HUES48 (cell line): ENCODE data around the gene ANO3.

Experiments
- H3K27ac ChIP-seq: one replicate; pipeline ENCODE4 v1.7.0; 2013; ENCODE audit warnings: low read depth, low read length, inconsistent platforms
- H3K27me3 ChIP-seq: 2 replicates; pipeline ENCODE4 v1.6.1; 2013; ENCODE audit warnings: mild to moderate bottlenecking, low read length; ENCODE audit not compliant: control insufficient read depth, insufficient read depth
- H3K36me3 ChIP-seq: 2 replicates; pipeline ENCODE4 v1.6.1; 2013; ENCODE audit warnings: low read length; ENCODE audit not compliant: control insufficient read depth, insufficient read depth
- H3K4me1 ChIP-seq: 2 replicates; pipeline ENCODE4 v1.6.1; 2013; ENCODE audit warnings: mild to moderate bottlenecking, low read length; ENCODE audit not compliant: control insufficient read depth, insufficient read depth
- H3K4me3 ChIP-seq: 2 replicates; pipeline ENCODE4 v1.5.1; 2013; ENCODE audit warnings: mild to moderate bottlenecking, low read depth, low read length
- H3K9ac ChIP-seq: 2 replicates; pipeline ENCODE4 v1.6.1; 2013; ENCODE audit warnings: mild to moderate bottlenecking, low read depth, low read length, moderate library complexity
- H3K9me3 ChIP-seq: 2 replicates; pipeline ENCODE4 v1.6.1; 2013; ENCODE audit warnings: low read length; ENCODE audit not compliant: control insufficient read depth, insufficient read depth

ANO3 gene

GRCh38 chr11:26571861-26572654 lies 240.1 kb downstream of the ANO3 start, which contains the start of gene MUC15:
Gene MUC15, minus strand, starts transcription at chr11:26572263. Its CDS starts 5,169 bp downstream, at chr11:26567094.
- Histone ChIP-seq H3K9ac (no peak within 1 kb of the TSS), H3K4me3 (no peak within 1 kb of the TSS), H3K4me1 (peaks cover 22% of the 10 kb centered on the region), H3K27me3 (no peaks in the 10 kb centered on the region), H3K36me3 (no peaks in the 10 kb centered on the region), H3K9me3 (no peaks in the 10 kb centered on the region), H3K27ac (no peak within 1 kb of the TSS)

GRCh38 chr11:26572770-26573402 lies 241.0 kb downstream of the ANO3 start:
- H3K27me3 ChIP-seq, result no peaks in the 10 kb centered on the region

GRCh38 chr11:26573896-26574295 lies 242.0 kb downstream of the ANO3 start:
- H3K9ac ChIP-seq, result no peak overlapping the region
- no peaks in the 10 kb centered on the region for H3K9me3 ChIP-seq
- no peak overlapping the region for H3K27ac ChIP-seq
- no peaks in the 10 kb centered on the region for H3K27me3 ChIP-seq
- no peak overlapping the region for H3K4me3 ChIP-seq
- H3K36me3 ChIP-seq, result no peaks in the 10 kb centered on the region
- H3K4me1 ChIP-seq, result peaks cover 26% of the 10 kb centered on the region

More at GRCh38 chr11:26572770-26573402, 241.0 kb downstream of the ANO3 start:
- H3K9me3 ChIP-seq, result no peaks in the 10 kb centered on the region
- peaks cover 22% of the 10 kb centered on the region for H3K4me1 ChIP-seq
- H3K9ac ChIP-seq, result no peak overlapping the region
- no peak overlapping the region for H3K4me3 ChIP-seq
- H3K27ac ChIP-seq, result no peak overlapping the region
- H3K36me3 ChIP-seq, result no peaks in the 10 kb centered on the region

GRCh38 chr11:26575946-26576345 lies 244.0 kb downstream of the ANO3 start:
- H3K27me3 ChIP-seq, result no peaks in the 10 kb centered on the region
- peaks cover 36% of the 10 kb centered on the region for H3K4me1 ChIP-seq
- H3K9me3 ChIP-seq, result no peaks in the 10 kb centered on the region
- H3K9ac ChIP-seq, result no peak overlapping the region
- no peak overlapping the region for H3K4me3 ChIP-seq
- no peaks in the 10 kb centered on the region for H3K36me3 ChIP-seq
- no peak overlapping the region for H3K27ac ChIP-seq

- H3K36me3 ChIP-seq, result no peaks in the 10 kb centered on the region
- H3K9ac ChIP-seq, result no peak overlapping the region
- H3K4me3 ChIP-seq, result no peak overlapping the region
- no peaks in the 10 kb centered on the region for H3K9me3 ChIP-seq
- H3K27ac ChIP-seq, result no peak overlapping the region
- H3K27me3 ChIP-seq, result no peaks in the 10 kb centered on the region
- H3K4me1 ChIP-seq, result peaks cover 15% of the 10 kb centered on the region
Observed at GRCh38 chr11:26578998-26579661, 247.2 kb downstream of the ANO3 start.

GRCh38 chr11:26579683-26580082 lies 247.8 kb downstream of the ANO3 start:
- H3K27me3 ChIP-seq, result no peaks in the 10 kb centered on the region
- H3K9ac ChIP-seq, result no peak overlapping the region
- H3K9me3 ChIP-seq, result no peaks in the 10 kb centered on the region
- H3K36me3 ChIP-seq, result no peaks in the 10 kb centered on the region
- H3K4me1 ChIP-seq, result peaks cover 15% of the 10 kb centered on the region
- no peak overlapping the region; the same call in 1 of the 2 replicates for H3K4me3 ChIP-seq
- no peak overlapping the region for H3K27ac ChIP-seq

- H3K4me3 ChIP-seq, result no peak overlapping the region
- no peaks in the 10 kb centered on the region for H3K36me3 ChIP-seq
- H3K27ac ChIP-seq, result no peak overlapping the region
- no peaks in the 10 kb centered on the region for H3K9me3 ChIP-seq
- no peaks in the 10 kb centered on the region for H3K27me3 ChIP-seq
- H3K9ac ChIP-seq, result no peak overlapping the region
- peaks cover 15% of the 10 kb centered on the region for H3K4me1 ChIP-seq
Observed at GRCh38 chr11:26580929-26581328, 249.0 kb downstream of the ANO3 start.

GRCh38 chr11:26583550-26583949 lies 251.6 kb downstream of the ANO3 start:
- H3K27me3 ChIP-seq, result no peaks in the 10 kb centered on the region

GRCh38 chr11:26584818-26585217 lies 252.9 kb downstream of the ANO3 start:
- no peak overlapping the region for H3K4me3 ChIP-seq
- no peaks in the 10 kb centered on the region for H3K36me3 ChIP-seq
- H3K9ac ChIP-seq, result no peak overlapping the region
- no peak overlapping the region for H3K27ac ChIP-seq
- H3K4me1 ChIP-seq, result peaks cover under 1% of the 10 kb centered on the region
- H3K27me3 ChIP-seq, result no peaks in the 10 kb centered on the region
- H3K9me3 ChIP-seq, result no peaks in the 10 kb centered on the region

More at GRCh38 chr11:26583550-26583949, 251.6 kb downstream of the ANO3 start:
- H3K4me1 ChIP-seq, result peaks cover 13% of the 10 kb centered on the region
- no peaks in the 10 kb centered on the region for H3K36me3 ChIP-seq
- no peak overlapping the region for H3K9ac ChIP-seq
- no peak overlapping the region for H3K27ac ChIP-seq
- no peak overlapping the region for H3K4me3 ChIP-seq
- no peaks in the 10 kb centered on the region for H3K9me3 ChIP-seq

GRCh38 chr11:26587073-26587472 lies 255.1 kb downstream of the ANO3 start:
- Histone ChIP-seq H3K9ac (no peak overlapping the region), H3K9me3 (no peaks in the 10 kb centered on the region), H3K4me1 (no peaks in the 10 kb centered on the region), H3K27ac (no peak overlapping the region), H3K36me3 (no peaks in the 10 kb centered on the region), H3K27me3 (no peaks in the 10 kb centered on the region), H3K4me3 (no peak overlapping the region)

GRCh38 chr11:26593691-26594090 lies 261.8 kb downstream of the ANO3 start:
- Histone ChIP-seq H3K36me3 (no peaks in the 10 kb centered on the region), H3K4me1 (no peaks in the 10 kb centered on the region), H3K9ac (no peak overlapping the region), H3K27ac (no peak overlapping the region), H3K27me3 (no peaks in the 10 kb centered on the region), H3K4me3 (no peak overlapping the region), H3K9me3 (no peaks in the 10 kb centered on the region)
